Measurements from ENCODE around the gene GNAQ.

GNAQ gene

DNA sequence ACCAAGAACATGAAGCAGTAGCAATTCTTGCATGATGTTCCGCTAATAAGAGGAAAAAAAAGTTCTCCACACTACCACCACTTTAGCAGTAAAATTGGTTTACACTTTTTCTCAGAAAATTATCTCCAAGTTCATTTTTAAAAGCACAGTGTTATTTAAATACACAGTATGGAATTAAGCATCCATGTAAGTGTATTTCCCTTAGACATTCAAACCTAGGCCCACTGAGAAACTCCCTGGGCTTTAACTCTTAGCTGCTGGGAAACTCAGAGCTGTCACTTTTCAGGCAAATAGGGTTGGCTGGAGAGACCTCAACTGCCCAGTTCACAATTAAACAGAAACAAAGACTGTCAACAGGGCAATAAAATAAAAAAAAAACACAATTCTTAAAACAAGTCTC, 2.7 kb downstream of the GNAQ start:
- TF ChIP-seq, protein P1, sequence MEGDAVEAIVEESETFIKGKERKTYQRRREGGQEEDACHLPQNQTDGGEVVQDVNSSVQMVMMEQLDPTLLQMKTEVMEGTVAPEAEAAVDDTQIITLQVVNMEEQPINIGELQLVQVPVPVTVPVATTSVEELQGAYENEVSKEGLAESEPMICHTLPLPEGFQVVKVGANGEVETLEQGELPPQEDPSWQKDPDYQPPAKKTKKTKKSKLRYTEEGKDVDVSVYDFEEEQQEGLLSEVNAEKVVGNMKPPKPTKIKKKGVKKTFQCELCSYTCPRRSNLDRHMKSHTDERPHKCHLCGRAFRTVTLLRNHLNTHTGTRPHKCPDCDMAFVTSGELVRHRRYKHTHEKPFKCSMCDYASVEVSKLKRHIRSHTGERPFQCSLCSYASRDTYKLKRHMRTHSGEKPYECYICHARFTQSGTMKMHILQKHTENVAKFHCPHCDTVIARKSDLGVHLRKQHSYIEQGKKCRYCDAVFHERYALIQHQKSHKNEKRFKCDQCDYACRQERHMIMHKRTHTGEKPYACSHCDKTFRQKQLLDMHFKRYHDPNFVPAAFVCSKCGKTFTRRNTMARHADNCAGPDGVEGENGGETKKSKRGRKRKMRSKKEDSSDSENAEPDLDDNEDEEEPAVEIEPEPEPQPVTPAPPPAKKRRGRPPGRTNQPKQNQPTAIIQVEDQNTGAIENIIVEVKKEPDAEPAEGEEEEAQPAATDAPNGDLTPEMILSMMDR (IDR thresholded peaks at IDR 0.05; ENCODE audit: low read depth, low read length): no peak
- TF ChIP-seq POLR2A (IDR thresholded peaks at IDR 0.05; ENCODE audit: extremely low read depth, insufficient read length) (no peak), MYC (IDR thresholded peaks at IDR 0.05; ENCODE audit: low read depth, low read length) (no peak)
- TF ChIP-seq, protein P2, sequence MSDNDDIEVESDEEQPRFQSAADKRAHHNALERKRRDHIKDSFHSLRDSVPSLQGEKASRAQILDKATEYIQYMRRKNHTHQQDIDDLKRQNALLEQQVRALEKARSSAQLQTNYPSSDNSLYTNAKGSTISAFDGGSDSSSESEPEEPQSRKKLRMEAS (IDR thresholded peaks at IDR 0.05; ENCODE audit: low read depth, low read length): no peak
- H3K4me3 ChIP-seq (ENCODE audit: low read depth, low read length): peak overlapping the region; percentile 84
- DNase-seq (ENCODE audit: low read depth): peak; percentile 18

DNA sequence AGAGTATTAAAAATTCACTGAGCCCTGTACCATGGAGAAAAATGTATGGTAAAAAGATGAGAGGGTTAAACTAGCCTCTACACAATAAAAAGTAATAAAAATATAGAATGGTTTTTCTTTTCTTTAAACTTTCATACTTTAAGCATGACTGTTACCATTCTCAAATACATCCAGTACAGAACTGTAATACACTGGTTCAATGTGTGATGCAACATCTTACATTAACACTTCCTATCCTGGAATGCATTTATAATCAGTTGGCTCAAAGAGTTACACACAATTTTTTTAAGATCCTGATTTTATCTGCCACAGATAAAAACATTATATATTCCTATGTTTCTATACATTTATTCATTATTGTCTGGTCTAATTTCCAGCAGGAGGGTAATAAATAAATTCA, 4.7 kb downstream of the GNAQ start:
- DNase-seq (ENCODE audit: low read depth): peak; percentile 19
- H3K4me3 ChIP-seq (ENCODE audit: low read depth, low read length): peak overlapping the region; percentile 32
- TF ChIP-seq MYC (IDR thresholded peaks at IDR 0.05; ENCODE audit: low read depth, low read length) (no peak), POLR2A (IDR thresholded peaks at IDR 0.05; ENCODE audit: extremely low read depth, insufficient read length) (no peak)
- TF ChIP-seq, protein P2 (IDR thresholded peaks at IDR 0.05; ENCODE audit: low read depth, low read length): no peak
- TF ChIP-seq, protein P1 (IDR thresholded peaks at IDR 0.05; ENCODE audit: low read depth, low read length): no peak

DNA sequence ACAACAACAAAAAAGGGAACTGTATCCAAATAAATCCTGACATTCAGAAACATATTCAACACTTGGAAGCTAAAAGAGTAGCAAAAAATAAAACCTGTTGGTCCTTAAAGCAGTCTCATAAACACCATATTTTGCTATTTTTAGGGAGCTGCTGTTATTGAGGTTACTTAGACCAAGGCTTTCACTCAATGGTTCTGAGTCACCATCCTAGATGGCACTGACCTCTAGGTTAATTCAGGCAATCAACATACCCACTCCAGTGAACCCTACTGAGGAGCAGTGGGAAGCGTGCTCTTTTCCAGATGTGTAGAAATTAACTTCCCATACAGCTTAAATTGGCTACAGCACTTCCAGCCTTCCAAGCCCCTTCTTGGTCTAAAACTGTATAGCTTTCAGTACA, 5.2 kb downstream of the GNAQ start:
- H3K4me3 ChIP-seq (ENCODE audit: low read depth, low read length): peak overlapping the region; percentile 32
- DNase-seq (ENCODE audit: low read depth): peak; percentile 34

DNA sequence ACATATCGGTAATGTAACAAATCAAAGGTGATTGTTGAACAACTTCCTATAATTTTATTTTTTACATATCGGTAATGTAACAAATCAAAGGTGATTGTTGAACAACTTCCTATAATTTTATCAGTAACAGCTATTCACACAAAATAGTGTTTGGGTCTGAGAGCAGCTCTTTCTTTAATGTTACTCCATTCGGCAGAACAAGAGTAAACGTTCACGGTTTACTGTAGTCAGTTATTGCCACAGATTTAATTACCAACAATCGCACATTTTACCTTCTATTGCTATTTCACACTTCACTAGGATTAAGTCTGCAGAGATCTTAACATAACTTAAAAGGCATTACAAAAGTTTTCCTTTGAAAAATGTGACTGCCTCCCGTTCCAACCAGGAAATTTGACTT, 6.4 kb downstream of the GNAQ start:
- H3K4me3 ChIP-seq (ENCODE audit: low read depth, low read length): no peak overlapping the region
- DNase-seq (ENCODE audit: low read depth): no peak
- TF ChIP-seq, protein P1 (IDR thresholded peaks at IDR 0.05; ENCODE audit: low read depth, low read length): no peak
- no peak for TF ChIP-seq POLR2A (IDR thresholded peaks at IDR 0.05; ENCODE audit: extremely low read depth, insufficient read length)
- TF ChIP-seq, protein P2 (IDR thresholded peaks at IDR 0.05; ENCODE audit: low read depth, low read length): no peak
- no peak for TF ChIP-seq MYC (IDR thresholded peaks at IDR 0.05; ENCODE audit: low read depth, low read length)

More for the DNA sequence above, 5.2 kb downstream of the GNAQ start:
- TF ChIP-seq, protein P1 (IDR thresholded peaks at IDR 0.05; ENCODE audit: low read depth, low read length): no peak
- TF ChIP-seq, protein P2 (IDR thresholded peaks at IDR 0.05; ENCODE audit: low read depth, low read length): no peak
- TF ChIP-seq MYC (IDR thresholded peaks at IDR 0.05; ENCODE audit: low read depth, low read length): no peak
- TF ChIP-seq POLR2A (IDR thresholded peaks at IDR 0.05; ENCODE audit: extremely low read depth, insufficient read length): no peak

DNA sequence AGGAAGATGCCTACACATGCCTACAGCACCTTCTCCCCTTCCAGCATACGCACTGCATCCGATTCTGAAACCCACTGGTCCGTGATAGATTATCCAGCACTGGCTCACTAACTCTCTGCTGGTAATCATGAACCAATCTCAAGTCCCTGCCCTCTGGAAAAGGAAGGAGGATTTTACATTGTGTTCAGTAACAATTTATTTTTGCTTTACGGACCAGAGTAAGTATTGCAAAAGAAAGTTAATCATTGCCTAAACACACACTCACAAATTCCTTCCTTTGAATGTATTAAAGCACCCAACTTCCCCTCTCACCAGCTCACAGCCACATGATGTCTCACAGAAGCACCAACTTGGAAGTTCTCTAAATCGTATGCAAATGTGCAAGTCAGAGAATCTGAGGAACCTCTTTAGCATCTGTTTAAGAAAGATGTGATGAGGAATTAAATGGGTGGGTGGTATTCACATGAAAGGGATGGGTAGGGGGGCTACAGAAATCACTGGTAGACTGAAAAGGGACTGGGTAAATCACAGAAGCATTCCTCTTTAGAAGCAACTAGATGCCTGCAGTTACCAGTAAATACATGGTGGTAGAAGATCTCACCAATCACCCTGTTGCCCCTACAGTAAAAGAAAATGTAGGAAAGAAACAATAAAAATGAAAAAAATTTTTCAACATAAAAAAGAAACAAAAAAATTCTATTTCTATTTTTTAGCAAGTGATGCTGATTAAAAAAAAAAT, 8.4 kb downstream of the GNAQ start:
- DNase-seq (ENCODE audit: low read depth): peak; percentile 88
- TF ChIP-seq POLR2A (IDR thresholded peaks at IDR 0.05; ENCODE audit: extremely low read depth, insufficient read length) (no peak), MYC (IDR thresholded peaks at IDR 0.05; ENCODE audit: low read depth, low read length) (peak; percentile 65; the same call in 1 of the 2 replicates)
- TF ChIP-seq, protein P2 (IDR thresholded peaks at IDR 0.05; ENCODE audit: low read depth, low read length): peak; percentile 74
- TF ChIP-seq, protein P1 (IDR thresholded peaks at IDR 0.05; ENCODE audit: low read depth, low read length): no peak
- peak overlapping the region; percentile 39 for H3K4me3 ChIP-seq (ENCODE audit: low read depth, low read length)
